Measurements from ENCODE around the gene SPATS2L.

DNA sequence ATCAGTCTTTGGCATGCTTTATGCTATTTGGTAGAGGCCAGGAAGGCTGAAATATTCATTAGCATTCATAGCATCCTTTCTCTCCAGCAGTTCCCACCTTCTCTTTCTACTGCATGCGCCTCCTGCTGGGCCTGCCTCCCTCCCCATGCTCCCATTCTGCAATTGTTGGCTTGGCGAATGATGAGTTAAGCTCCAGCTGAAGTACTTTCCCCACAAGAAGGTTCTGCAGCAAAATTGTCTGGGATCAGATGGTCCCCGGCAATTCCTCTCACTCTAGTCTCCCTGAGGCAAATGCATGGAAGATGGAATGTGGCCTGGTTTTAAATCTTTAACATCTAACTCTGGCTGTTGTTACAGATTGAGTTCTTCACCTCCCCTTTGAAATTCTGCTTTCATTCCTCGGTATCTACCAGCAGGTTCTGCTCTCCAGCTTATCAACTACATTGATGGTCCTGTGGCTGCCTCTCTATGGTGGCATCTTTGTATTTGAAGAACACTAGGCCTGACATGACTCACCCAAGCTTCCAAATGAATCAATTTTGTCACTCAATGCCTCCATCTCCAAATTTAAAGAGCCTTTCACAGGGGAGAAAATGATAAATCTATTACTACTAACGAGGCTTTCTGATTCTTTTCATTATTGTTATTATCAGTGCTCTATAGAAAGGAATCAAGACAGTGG is 147.5 kb downstream of the SPATS2L start:
- TF ChIP-seq, protein P1, sequence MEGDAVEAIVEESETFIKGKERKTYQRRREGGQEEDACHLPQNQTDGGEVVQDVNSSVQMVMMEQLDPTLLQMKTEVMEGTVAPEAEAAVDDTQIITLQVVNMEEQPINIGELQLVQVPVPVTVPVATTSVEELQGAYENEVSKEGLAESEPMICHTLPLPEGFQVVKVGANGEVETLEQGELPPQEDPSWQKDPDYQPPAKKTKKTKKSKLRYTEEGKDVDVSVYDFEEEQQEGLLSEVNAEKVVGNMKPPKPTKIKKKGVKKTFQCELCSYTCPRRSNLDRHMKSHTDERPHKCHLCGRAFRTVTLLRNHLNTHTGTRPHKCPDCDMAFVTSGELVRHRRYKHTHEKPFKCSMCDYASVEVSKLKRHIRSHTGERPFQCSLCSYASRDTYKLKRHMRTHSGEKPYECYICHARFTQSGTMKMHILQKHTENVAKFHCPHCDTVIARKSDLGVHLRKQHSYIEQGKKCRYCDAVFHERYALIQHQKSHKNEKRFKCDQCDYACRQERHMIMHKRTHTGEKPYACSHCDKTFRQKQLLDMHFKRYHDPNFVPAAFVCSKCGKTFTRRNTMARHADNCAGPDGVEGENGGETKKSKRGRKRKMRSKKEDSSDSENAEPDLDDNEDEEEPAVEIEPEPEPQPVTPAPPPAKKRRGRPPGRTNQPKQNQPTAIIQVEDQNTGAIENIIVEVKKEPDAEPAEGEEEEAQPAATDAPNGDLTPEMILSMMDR (IDR thresholded peaks at IDR 0.05), result no peak
- TF ChIP-seq POLR2AphosphoS5 (IDR thresholded peaks at IDR 0.05), result no peak
- TF ChIP-seq POLR2A (IDR thresholded peaks at IDR 0.05), result no peak
- TF ChIP-seq EP300 (IDR thresholded peaks at IDR 0.05), result no peak
